HG03135 (cell line): ENCODE results near the gene KIAA0825.
A peak's percentile ranks its signal among the peaks of the same experiment; 100 is the strongest.

Experiments
- ATAC-seq: cut with Tn5 transposase; IDR thresholded peaks from one replicate; pipeline ENCODE4 v1.9.1; 2021; ENCODE audit warnings: mild to moderate bottlenecking, moderate library complexity; ENCODE audit not compliant: unreplicated experiment

Gene KIAA0825

GRCh38 chr5:94618493-94619328 lies at the start of gene KIAA0825, which contains the start of gene SLF1:
Gene KIAA0825, minus strand, starts transcription at chr5:94618604. Its CDS starts 81,478 bp downstream, at chr5:94537126.
Gene SLF1, plus strand, starts transcription at chr5:94618669. Its CDS starts 10,142 bp downstream, at chr5:94628811.
- peak; percentile 98 for ATAC-seq

GRCh38 chr5:94667937-94668336 lies 49.5 kb upstream of the KIAA0825 start:
- no peak for ATAC-seq

GRCh38 chr5:94661086-94661485 lies 42.7 kb upstream of the KIAA0825 start:
- ATAC-seq, result no peak

GRCh38 chr5:94660506-94660905 lies 42.1 kb upstream of the KIAA0825 start:
- no peak for ATAC-seq

GRCh38 chr5:94658272-94658671 lies 39.9 kb upstream of the KIAA0825 start:
- no peak for ATAC-seq

GRCh38 chr5:94649874-94650273 lies 31.5 kb upstream of the KIAA0825 start:
- no peak for ATAC-seq

- ATAC-seq, result no peak
Observed at GRCh38 chr5:94646758-94647157, 28.4 kb upstream of the KIAA0825 start.

GRCh38 chr5:94645053-94645452 lies 26.6 kb upstream of the KIAA0825 start:
- ATAC-seq, result no peak

GRCh38 chr5:94640176-94640575 lies 21.8 kb upstream of the KIAA0825 start:
- ATAC-seq, result no peak

- peak; percentile 97 for ATAC-seq
Observed at GRCh38 chr5:94632024-94632423, 13.6 kb upstream of the KIAA0825 start.

- ATAC-seq, result no peak
Observed at GRCh38 chr5:94627191-94627590, 8.8 kb upstream of the KIAA0825 start.

GRCh38 chr5:94623877-94624276 lies 5.5 kb upstream of the KIAA0825 start:
- no peak for ATAC-seq

- no peak for ATAC-seq
Observed at GRCh38 chr5:94623011-94623410, 4.6 kb upstream of the KIAA0825 start.

GRCh38 chr5:94621763-94622162 lies 3.4 kb upstream of the KIAA0825 start:
- no peak for ATAC-seq

- ATAC-seq, result no peak
Observed at GRCh38 chr5:94620256-94620655, 1.9 kb upstream of the KIAA0825 start.

GRCh38 chr5:94618029-94618492 lies 343 bp downstream of the KIAA0825 start:
- peak; percentile 32 for ATAC-seq

GRCh38 chr5:94615862-94616261 lies 2.5 kb downstream of the KIAA0825 start:
- no peak for ATAC-seq

GRCh38 chr5:94614156-94614805 lies 4.1 kb downstream of the KIAA0825 start:
- no peak for ATAC-seq

GRCh38 chr5:94613583-94613982 lies 4.8 kb downstream of the KIAA0825 start:
- no peak for ATAC-seq

GRCh38 chr5:94595281-94595840 lies 23.0 kb downstream of the KIAA0825 start:
- ATAC-seq, result no peak

GRCh38 chr5:94577466-94578245 lies 40.7 kb downstream of the KIAA0825 start:
- peak; percentile 80 for ATAC-seq
